Measurements from ENCODE around the gene OSR1. TPM values are rescaled to one million over a fixed set of nuclear protein-coding genes. Genes with fewer than 3 reads are reported as not detected.

OSR1 gene
- total and polyA plus RNA-seq, 7 experiments from 2014 or later = not detected

DNA sequence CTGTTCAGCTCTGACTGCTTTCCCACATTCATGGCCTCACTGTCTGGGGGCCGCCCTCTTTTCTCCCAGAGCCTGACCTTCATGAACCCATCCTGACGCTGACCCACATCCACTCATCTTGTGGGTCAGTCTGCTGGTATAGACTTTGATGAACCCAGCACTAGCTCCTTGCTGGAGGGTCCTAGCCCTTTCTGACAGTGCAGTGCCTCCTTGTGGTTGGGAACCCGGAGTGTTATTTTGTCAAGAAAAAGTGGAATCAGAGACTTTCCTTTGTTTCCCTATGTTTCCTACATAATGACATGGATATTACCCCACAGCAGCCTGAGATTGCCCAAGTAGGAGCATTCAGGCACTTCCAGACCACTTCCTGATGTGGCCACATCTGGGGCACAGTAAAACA is 19.3 kb upstream of the OSR1 start:
- no peaks in the 10 kb centered on the region for H3K4me1 ChIP-seq (ENCODE audit: control insufficient read depth in 2 of 2, insufficient read depth in 2 of 2, low read length in 2 of 2)
- no peak for ATAC-seq
- peaks cover 19 to 59% (median 26%) of the 10 kb centered on the region in 5 donors for H3K27me3 Mint-ChIP-seq

DNA sequence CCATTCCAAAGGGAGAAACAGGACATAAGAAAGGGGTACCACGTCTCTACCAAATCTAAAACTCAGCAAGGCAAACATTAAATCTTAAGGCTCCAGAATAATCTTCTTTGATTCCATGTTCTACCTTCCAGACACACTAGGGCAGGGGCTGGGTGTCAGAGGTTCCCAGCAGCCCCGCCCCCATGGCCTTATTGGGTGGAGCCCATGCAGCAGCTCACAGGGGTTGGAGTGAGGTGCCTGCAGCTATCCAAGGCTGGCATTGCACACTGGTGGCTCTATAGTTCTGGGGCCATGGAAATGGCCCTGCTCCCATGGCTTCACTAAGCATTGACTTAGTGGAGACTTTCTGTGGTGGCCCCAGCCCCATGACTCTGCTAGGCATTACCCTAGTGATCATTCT is 14.9 kb upstream of the OSR1 start:
- no peaks in the 10 kb centered on the region for H3K4me1 ChIP-seq (ENCODE audit: control insufficient read depth in 2 of 2, insufficient read depth in 2 of 2, low read length in 2 of 2)
- H3K9me3 Mint-ChIP-seq = peaks cover 0 to 6% (median 1%) of the 10 kb centered on the region in 11 donors
- H3K27ac ChIP-seq (ENCODE audit: low read depth, low read length) = no peak overlapping the region
- POLR2A ChIA-PET = no interaction called here
- no peaks in the 10 kb centered on the region for H3K36me3 ChIP-seq (ENCODE audit: control insufficient read depth in 2 of 3, insufficient read depth in 3 of 3, low read length in 3 of 3)
- DNase-seq (no peak), ATAC-seq (no peak)
- H3K27me3 ChIP-seq (ENCODE audit: control insufficient read depth in 2 of 2, insufficient read depth in 2 of 2, low read length in 2 of 2) = peaks cover 0 to 3% of the 10 kb centered on the region in 2 donors
- H3K9me3 ChIP-seq (ENCODE audit: control insufficient read depth in 2 of 3, low read length in 3 of 3) = no peaks in the 10 kb centered on the region
- H3K27ac Mint-ChIP-seq = no peak overlapping the region
- intact Hi-C loops (cut with micrococcal nuclease) = no loop called here
- peaks cover 26 to 62% (median 33%) of the 10 kb centered on the region in 5 donors for H3K27me3 Mint-ChIP-seq
- CTCF ChIA-PET = no interaction called here
- no peak overlapping the region for H3K4me3 Mint-ChIP-seq
- H3K36me3 Mint-ChIP-seq = no peaks in the 10 kb centered on the region
- no peaks in the 10 kb centered on the region for H3K4me1 Mint-ChIP-seq
- H3K4me3 ChIP-seq (ENCODE audit: low read length) = no peak overlapping the region

More for the DNA sequence above, 19.3 kb upstream of the OSR1 start:
- DNase-seq = no peak
- H3K9me3 ChIP-seq (ENCODE audit: control insufficient read depth in 2 of 3, low read length in 3 of 3) = no peaks in the 10 kb centered on the region
- H3K4me3 ChIP-seq (ENCODE audit: low read length) = no peak overlapping the region
- H3K27me3 ChIP-seq (ENCODE audit: control insufficient read depth in 2 of 2, insufficient read depth in 2 of 2, low read length in 2 of 2) = peaks cover 0 to 3% of the 10 kb centered on the region in 2 donors
- no peak overlapping the region for H3K27ac ChIP-seq (ENCODE audit: low read depth, low read length)
- no peaks in the 10 kb centered on the region for H3K4me1 Mint-ChIP-seq
- POLR2A ChIA-PET = no interaction called here
- H3K36me3 ChIP-seq (ENCODE audit: control insufficient read depth in 2 of 3, insufficient read depth in 3 of 3, low read length in 3 of 3) = no peaks in the 10 kb centered on the region
- peaks cover 0 to 6% (median 1%) of the 10 kb centered on the region in 11 donors for H3K9me3 Mint-ChIP-seq
- CTCF ChIA-PET = interaction anchor here (0.8 to 0.9 kb wide), 2 partner anchors 29 to 73 kb away, joined by 3 to 5 read pairs; no protein-coding TSS in a partner anchor
- intact Hi-C loops (cut with micrococcal nuclease) = no loop called here
- H3K4me3 Mint-ChIP-seq = no peak overlapping the region
- H3K27ac Mint-ChIP-seq = no peak overlapping the region
- H3K36me3 Mint-ChIP-seq = no peaks in the 10 kb centered on the region

DNA sequence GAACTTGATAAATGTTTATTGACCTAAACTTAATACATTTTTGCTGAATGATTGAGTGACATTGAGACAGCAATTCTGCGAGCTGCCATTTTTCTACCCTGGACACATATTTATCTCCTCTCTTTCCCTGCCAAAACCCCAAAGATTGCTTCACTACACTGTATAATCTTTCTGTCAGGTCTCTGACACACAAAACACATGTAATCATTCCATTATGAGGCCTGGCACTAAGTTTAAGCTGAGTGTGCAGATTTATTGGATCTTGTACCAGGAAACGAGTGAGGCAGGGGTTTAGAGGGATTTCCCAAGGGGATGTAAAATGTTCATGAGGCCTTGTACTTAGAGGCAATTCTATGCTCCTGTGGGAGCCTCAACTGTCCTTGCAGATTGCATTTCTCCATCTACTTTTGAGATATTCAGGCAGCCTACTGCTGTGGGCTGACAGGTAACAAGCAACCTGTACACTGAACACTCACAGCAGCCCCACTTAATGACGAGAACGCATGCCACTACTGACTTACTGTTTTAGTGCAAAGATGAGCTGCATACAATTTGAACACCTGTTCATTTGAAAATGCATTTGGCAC is 13.7 kb upstream of the OSR1 start:
- Histone ChIP-seq H3K27ac (ENCODE audit: low read depth, low read length) (no peak overlapping the region), H3K4me1 (ENCODE audit: control insufficient read depth in 2 of 2, insufficient read depth in 2 of 2, low read length in 2 of 2) (no peaks in the 10 kb centered on the region), H3K27me3 (ENCODE audit: control insufficient read depth in 2 of 2, insufficient read depth in 2 of 2, low read length in 2 of 2) (peaks cover 0 to 3% of the 10 kb centered on the region in 2 donors), H3K4me3 (ENCODE audit: low read length) (no peak overlapping the region), H3K9me3 (ENCODE audit: control insufficient read depth in 2 of 3, low read length in 3 of 3) (no peaks in the 10 kb centered on the region), H3K36me3 (ENCODE audit: control insufficient read depth in 2 of 3, insufficient read depth in 3 of 3, low read length in 3 of 3) (no peaks in the 10 kb centered on the region)
- POLR2A ChIA-PET = no interaction called here
- DNase-seq = no peak
- H3K36me3 Mint-ChIP-seq = no peaks in the 10 kb centered on the region
- intact Hi-C loops (cut with micrococcal nuclease) = no loop called here
- H3K9me3 Mint-ChIP-seq = peaks cover 0 to 6% (median 1%) of the 10 kb centered on the region in 11 donors
- no peak for ATAC-seq
- H3K4me1 Mint-ChIP-seq = no peaks in the 10 kb centered on the region
- H3K27ac Mint-ChIP-seq = no peak overlapping the region
- H3K4me3 Mint-ChIP-seq = no peak overlapping the region
- CTCF ChIA-PET = no interaction called here
- peaks cover 28 to 52% (median 34%) of the 10 kb centered on the region in 5 donors for H3K27me3 Mint-ChIP-seq

DNA sequence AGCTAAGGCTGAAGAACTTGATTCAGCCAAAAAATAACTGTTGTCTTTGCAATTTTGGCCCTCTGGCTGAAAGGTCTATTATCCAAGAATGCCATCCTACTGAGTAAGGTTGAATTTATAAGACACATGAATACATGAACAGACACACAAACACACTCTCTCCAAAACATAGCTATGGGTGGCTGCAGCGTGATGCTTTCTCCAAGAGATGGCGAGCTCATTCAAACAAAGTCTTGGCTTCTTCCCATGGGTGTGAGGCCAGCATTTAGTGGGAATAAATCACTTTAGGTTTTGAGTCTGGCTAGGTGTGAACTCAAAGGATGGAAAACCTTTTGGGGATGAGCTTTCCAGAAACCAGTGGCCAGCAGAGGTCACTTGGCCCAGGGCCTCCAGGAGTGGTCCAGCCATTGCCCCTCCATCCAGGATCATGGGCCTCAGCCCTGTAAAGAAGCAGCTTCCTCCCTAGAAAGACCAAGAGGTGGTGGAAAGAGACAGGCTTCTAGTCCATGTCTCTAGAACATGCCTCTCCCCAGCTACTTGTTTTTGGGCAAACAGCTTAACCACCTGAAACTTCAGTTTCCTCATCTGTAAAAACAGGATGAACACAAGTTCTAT is 11.0 kb upstream of the OSR1 start:
- peaks cover 24 to 60% (median 35%) of the 10 kb centered on the region in 5 donors for H3K27me3 Mint-ChIP-seq
- no peaks in the 10 kb centered on the region for H3K36me3 ChIP-seq (ENCODE audit: control insufficient read depth in 2 of 3, insufficient read depth in 3 of 3, low read length in 3 of 3)
- H3K9me3 ChIP-seq (ENCODE audit: control insufficient read depth in 2 of 3, low read length in 3 of 3) = no peaks in the 10 kb centered on the region
- ATAC-seq (no peak), DNase-seq (no peak)
- no peaks in the 10 kb centered on the region for H3K4me1 ChIP-seq (ENCODE audit: control insufficient read depth in 2 of 2, insufficient read depth in 2 of 2, low read length in 2 of 2)
- no peak overlapping the region for H3K27ac Mint-ChIP-seq
- H3K4me3 Mint-ChIP-seq = no peak overlapping the region
- peaks cover 0 to 3% of the 10 kb centered on the region in 2 donors for H3K27me3 ChIP-seq (ENCODE audit: control insufficient read depth in 2 of 2, insufficient read depth in 2 of 2, low read length in 2 of 2)
- H3K4me3 ChIP-seq (ENCODE audit: low read length) = no peak overlapping the region
- POLR2A ChIA-PET = no interaction called here
- H3K27ac ChIP-seq (ENCODE audit: low read depth, low read length) = no peak overlapping the region
- intact Hi-C loops (cut with micrococcal nuclease) = no loop called here
- H3K4me1 Mint-ChIP-seq = no peaks in the 10 kb centered on the region
- H3K36me3 Mint-ChIP-seq = no peaks in the 10 kb centered on the region
- H3K9me3 Mint-ChIP-seq = peaks cover 0 to 3% (median 0%) of the 10 kb centered on the region in 11 donors
- CTCF ChIA-PET = interaction anchor here (0.7 kb wide), 1 partner anchor 16 kb away, joined by 3 read pairs; no protein-coding TSS in a partner anchor

DNA sequence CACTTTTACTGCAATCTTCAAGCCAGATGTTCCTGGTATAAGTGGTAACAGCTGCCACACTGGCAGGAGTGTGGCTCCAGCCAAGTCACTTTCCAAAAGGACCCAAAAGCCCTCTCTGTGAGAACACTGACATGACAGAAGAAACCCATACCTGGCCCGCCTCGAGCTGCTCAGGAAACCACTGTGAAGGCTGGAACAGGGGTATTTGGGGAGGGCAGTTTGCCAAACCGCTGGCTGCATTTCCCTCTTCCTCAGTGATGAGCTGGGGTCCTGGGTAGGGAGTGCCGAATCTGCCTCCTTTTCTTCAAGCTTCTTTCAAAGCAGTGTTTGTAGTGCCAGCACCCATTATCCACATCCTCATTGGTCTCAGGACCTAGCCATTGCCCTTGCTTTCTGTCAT is 10.3 kb upstream of the OSR1 start:
- DNase-seq = no peak
- H3K4me1 Mint-ChIP-seq = peaks cover 0 to 6% (median 1%) of the 10 kb centered on the region in 7 donors
- H3K27ac ChIP-seq (ENCODE audit: low read depth, low read length) = no peak overlapping the region
- H3K27ac Mint-ChIP-seq = no peak overlapping the region
- peaks cover 21 to 65% (median 35%) of the 10 kb centered on the region in 5 donors for H3K27me3 Mint-ChIP-seq
- no peaks in the 10 kb centered on the region for H3K9me3 Mint-ChIP-seq
- peaks cover 0 to 3% of the 10 kb centered on the region in 2 donors for H3K27me3 ChIP-seq (ENCODE audit: control insufficient read depth in 2 of 2, insufficient read depth in 2 of 2, low read length in 2 of 2)
- no peaks in the 10 kb centered on the region for H3K36me3 Mint-ChIP-seq
- no peaks in the 10 kb centered on the region for H3K4me1 ChIP-seq (ENCODE audit: control insufficient read depth in 2 of 2, insufficient read depth in 2 of 2, low read length in 2 of 2)
- ChIA-PET CTCF (no interaction called here), POLR2A (no interaction called here)
- H3K4me3 ChIP-seq (ENCODE audit: low read length) = no peak overlapping the region
- no peak for ATAC-seq
- intact Hi-C loops (cut with micrococcal nuclease) = no loop called here
- H3K9me3 ChIP-seq (ENCODE audit: control insufficient read depth in 2 of 3, low read length in 3 of 3) = no peaks in the 10 kb centered on the region
- H3K4me3 Mint-ChIP-seq = no peak overlapping the region
- no peaks in the 10 kb centered on the region for H3K36me3 ChIP-seq (ENCODE audit: control insufficient read depth in 2 of 3, insufficient read depth in 3 of 3, low read length in 3 of 3)

DNA sequence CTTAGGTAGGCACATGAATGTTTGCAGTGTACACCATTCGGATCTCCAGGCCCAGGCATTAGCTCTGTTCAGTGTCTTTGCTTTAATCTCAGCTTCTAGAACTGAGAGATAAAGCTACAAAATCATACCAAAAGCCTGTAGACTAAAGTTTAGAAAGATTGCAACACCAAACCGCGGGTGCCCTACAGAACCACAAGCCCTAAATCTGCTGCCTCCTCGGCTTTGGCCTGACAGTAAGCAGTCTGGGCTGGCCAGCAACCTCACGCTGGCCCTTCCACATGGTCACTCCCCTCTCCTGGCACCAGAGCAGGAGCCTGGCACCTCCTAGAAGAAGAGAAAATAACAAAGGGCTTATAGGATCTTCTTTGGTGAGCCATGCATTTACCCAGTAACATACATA is 8.9 kb upstream of the OSR1 start:
- Histone ChIP-seq H3K36me3 (ENCODE audit: control insufficient read depth in 2 of 3, insufficient read depth in 3 of 3, low read length in 3 of 3) (no peaks in the 10 kb centered on the region), H3K27me3 (ENCODE audit: control insufficient read depth in 2 of 2, insufficient read depth in 2 of 2, low read length in 2 of 2) (no peaks in the 10 kb centered on the region), H3K27ac (ENCODE audit: low read depth, low read length) (no peak overlapping the region), H3K9me3 (ENCODE audit: control insufficient read depth in 2 of 3, low read length in 3 of 3) (no peaks in the 10 kb centered on the region), H3K4me3 (ENCODE audit: low read length) (no peak overlapping the region), H3K4me1 (ENCODE audit: control insufficient read depth in 2 of 2, insufficient read depth in 2 of 2, low read length in 2 of 2) (no peaks in the 10 kb centered on the region)
- intact Hi-C loops (cut with micrococcal nuclease) = no loop called here
- ChIA-PET CTCF (no interaction called here), POLR2A (no interaction called here)
- no peak for DNase-seq
- ATAC-seq = no peak
- Mint-ChIP-seq H3K9me3 (no peaks in the 10 kb centered on the region), H3K27ac (no peak overlapping the region), H3K4me3 (no peak overlapping the region), H3K36me3 (peaks cover 0 to 2% (median 0%) of the 10 kb centered on the region in 5 donors), H3K4me1 (peaks cover 9 to 20% (median 16%) of the 10 kb centered on the region in 7 donors), H3K27me3 (peaks cover 23 to 77% (median 38%) of the 10 kb centered on the region in 5 donors)

DNA sequence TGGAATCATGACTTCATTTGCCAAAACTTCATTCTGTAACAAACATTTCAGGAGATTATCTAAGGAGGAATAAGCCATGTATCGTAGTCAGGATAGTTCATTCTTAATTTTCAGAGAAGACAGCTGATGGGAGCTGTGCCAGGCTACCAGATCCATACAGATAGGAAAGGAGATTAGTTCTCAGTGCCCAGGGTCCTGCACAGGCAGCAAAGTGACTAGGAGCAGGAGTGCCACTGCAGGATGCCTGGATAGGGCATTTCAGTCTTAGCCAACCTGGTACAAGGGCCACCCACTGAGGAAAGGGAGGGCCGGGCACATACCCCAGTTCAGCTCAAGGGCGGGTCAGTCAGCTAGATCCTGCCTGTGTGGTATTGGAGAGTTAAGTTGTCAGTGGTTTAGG is 6.7 kb upstream of the OSR1 start:
- H3K36me3 ChIP-seq (ENCODE audit: control insufficient read depth in 2 of 3, insufficient read depth in 3 of 3, low read length in 3 of 3) = no peaks in the 10 kb centered on the region
- peaks cover 24 to 88% (median 40%) of the 10 kb centered on the region in 5 donors for H3K27me3 Mint-ChIP-seq
- ATAC-seq = no peak

More for the DNA sequence above, 6.7 kb upstream of the OSR1 start:
- ChIA-PET POLR2A (no interaction called here), CTCF (interaction anchor here (0.6 to 1.7 kb wide), 2 partner anchors 16 to 72 kb away, joined by 3 to 5 read pairs; no protein-coding TSS in a partner anchor)
- DNase-seq = no peak
- Mint-ChIP-seq H3K36me3 (peaks cover 0 to 2% (median 0%) of the 10 kb centered on the region in 5 donors), H3K4me1 (peaks cover 19 to 36% (median 34%) of the 10 kb centered on the region in 7 donors), H3K9me3 (peaks cover 0 to 2% (median 0%) of the 10 kb centered on the region in 11 donors), H3K4me3 (no peak overlapping the region), H3K27ac (no peak overlapping the region)
- H3K9me3 ChIP-seq (ENCODE audit: control insufficient read depth in 2 of 3, low read length in 3 of 3) = no peaks in the 10 kb centered on the region
- intact Hi-C loops (cut with micrococcal nuclease) = no loop called here
- H3K27me3 ChIP-seq (ENCODE audit: control insufficient read depth in 2 of 2, insufficient read depth in 2 of 2, low read length in 2 of 2) = peaks cover 10 to 11% of the 10 kb centered on the region in 2 donors
- H3K4me3 ChIP-seq (ENCODE audit: low read length) = no peak overlapping the region
- H3K4me1 ChIP-seq (ENCODE audit: control insufficient read depth in 2 of 2, insufficient read depth in 2 of 2, low read length in 2 of 2) = peaks cover 7 to 16% of the 10 kb centered on the region in 2 donors
- no peak overlapping the region for H3K27ac ChIP-seq (ENCODE audit: low read depth, low read length)
